Activated CD4-positive, CD25-positive, alpha-beta regulatory T cell (primary cell): ENCODE data around the gene POLR3GL.

Experiments used
- DNase-seq, 4 experiments: peaks; one replicate each; lab custom pipeline; 2025; lab: John Stamatoyannopoulos, UW

Gene POLR3GL

DNA sequence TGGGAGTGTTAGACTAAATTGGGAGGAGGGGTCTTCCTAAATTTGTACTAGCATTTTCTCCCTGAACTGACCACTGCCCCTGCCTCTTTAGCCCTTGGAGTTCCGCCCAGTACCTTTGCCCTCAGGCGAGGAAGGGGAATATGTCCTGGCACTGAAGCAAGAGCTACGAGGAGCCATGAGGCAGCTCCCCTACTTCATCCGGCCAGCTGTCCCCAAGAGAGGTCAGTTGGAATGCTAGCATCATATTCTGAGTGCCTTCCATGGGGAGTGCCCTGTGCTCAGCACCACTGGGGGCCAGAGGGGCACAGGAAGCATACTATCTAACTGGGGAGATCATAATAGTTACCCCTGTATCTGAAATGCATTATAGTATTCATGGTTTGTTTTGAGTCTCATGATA is 10.7 kb downstream of the POLR3GL start:
- DNase-seq, result no peak

DNA sequence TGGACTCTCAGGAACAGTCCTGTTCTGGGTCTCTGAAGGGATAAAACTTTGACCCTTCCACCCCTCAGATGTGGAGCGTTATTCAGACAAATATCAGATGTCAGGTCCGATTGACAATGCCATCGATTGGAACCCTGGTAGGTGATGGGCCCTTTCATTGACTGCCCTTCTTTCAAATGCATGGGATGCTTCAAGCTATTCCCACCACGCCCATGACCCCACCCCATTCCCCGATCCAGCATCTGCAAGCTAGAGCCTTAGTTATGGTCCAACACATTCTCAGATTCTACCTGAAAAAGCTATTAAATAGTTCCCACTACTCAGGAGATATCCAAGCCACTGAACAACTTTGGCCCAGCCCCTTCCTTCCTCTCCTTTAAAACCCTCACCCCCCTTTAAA is 12.5 kb downstream of the POLR3GL start:
- DNase-seq, result no peak

DNA sequence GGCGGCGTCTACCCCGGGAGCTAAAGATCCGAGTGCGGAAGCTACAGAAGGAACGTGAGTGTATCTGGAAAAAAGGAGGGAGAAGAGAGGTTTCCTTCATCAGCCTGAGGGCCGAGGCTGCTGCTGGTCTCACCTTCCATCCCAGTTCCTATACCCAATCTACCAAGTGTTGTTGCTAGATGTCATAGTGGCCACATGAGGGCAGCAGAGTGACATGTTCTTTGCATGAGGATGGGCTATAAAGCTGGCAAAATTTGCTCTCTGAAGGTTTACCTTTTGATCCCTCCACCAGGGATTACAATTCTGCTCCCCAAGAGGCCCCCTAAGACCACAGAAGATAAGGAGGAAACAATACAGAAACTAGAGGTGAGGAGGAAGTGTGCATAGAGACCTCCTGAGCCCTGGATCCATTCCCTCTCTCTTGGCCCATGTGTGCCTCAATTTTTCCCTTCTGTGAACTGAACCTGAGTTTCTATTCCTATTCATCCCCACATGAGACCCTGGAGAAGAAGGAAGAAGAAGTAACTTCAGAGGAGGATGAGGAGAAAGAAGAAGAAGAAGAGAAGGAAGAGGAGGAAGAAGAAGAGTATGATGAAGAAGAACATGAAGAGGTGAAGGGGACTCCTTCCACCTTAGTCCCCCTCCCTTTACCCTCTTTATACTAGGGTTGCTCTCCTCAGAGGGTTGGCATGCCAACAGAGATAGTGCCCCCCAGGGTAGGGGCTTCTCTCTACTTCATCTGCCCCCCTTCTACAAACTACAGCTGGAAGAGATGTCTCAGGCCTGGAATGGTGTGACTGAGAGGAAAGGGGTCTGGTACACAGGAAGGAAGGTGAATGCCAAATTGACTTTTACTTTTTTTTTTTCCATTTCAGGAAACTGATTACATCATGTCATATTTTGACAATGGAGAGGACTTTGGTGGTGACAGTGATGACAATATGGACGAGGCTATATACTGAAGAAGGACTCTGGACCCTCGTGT is 13.3 kb downstream of the POLR3GL start:
- peak; percentile 19 to 59 (median 43) for DNase-seq

DNA sequence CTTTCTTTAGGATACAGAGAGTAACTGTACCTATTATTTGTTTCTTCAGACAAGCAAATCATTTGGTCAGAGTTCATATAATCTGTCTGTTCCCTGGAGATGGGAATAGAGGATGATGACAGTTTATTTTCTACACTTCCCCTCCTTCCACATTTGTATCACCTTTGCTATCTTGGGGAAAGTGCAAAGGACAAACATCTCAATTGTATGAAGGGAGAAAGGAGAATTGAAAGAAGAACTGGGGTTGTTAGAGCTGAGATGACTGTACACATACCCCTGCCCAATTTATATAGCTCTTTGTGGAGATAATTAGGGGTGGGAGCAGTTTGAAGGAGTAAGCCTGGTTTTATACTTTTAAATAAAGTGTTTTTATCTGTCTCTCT is 14.0 kb downstream of the POLR3GL start:
- no peak for DNase-seq

DNA sequence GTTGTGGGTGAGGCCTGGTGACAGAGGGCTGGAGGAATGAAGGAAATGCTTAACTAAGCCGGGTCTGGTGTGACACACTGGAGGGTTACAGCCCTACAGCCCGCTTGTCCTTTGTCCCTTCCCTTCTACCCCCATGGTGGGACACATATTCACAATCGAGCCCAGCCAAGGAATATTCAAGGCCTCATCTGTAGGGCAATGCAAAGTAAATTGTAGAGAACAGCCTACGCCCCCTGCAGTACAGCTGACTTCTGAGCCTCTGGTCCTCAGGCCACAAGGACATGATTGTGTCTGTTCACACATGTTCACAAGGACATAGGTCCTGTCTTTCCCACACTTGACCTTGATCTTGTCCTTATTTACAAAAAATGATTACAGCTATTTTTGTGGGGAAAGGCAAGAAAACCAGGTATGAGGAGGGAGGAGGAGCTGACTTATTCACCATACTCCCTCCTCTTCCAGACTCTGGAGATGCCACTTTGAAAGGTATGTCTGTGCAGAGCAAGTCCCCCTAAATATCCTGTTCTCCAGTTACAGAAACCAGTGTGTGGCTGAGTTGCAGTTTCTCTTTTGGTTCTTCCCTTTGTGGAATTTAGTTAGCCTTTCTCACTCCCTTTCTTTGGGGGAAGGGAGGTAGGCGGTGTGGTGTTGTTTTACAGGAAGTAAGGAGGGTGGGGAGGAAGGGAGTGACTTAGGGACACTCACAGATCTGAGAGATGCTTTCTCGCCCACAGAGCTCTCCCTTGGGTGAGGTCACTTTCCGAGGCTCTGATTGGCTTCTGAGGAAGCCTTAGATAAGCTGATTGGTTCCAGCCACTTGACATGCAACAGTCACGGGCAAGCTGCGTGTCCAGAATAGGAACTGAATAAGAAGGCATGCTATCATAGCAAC is 14.6 kb downstream of the POLR3GL start:
- DNase-seq, result peak; percentile 32 to 50 (median 40)

DNA sequence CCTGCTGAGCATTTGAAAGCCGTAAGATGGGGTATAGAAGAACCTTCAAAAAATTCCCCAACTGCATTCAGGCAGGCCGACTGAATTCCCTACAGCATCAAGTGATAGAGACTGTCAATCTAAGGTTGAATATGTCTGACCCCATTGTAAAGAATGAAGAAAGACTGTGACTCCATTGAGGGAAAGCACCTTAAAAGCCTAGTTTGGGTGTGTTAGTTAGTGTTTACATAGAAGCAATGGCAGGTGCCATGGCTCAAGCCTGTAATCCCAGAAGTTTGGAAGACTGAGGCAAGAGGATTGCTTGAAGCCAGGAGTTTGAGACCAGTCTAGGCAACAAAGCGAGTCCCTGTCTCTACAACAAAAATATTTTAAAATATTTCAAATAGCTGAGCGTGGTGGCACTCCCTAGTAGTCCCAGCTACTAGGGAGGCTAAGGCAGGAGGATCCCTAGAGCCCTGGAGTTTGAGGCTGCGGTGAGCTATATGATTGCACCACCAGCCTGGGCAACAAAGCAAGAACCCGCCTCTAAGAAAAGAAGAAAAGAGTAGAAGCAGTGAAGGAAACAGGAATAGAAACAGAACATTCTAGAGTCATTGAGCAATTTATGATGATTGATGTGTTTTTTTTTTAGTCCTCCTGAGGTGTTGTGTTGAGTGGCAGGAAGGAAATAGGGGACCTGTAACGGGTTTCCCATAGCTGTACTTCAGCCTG is 15.4 kb downstream of the POLR3GL start:
- no peak for DNase-seq

DNA sequence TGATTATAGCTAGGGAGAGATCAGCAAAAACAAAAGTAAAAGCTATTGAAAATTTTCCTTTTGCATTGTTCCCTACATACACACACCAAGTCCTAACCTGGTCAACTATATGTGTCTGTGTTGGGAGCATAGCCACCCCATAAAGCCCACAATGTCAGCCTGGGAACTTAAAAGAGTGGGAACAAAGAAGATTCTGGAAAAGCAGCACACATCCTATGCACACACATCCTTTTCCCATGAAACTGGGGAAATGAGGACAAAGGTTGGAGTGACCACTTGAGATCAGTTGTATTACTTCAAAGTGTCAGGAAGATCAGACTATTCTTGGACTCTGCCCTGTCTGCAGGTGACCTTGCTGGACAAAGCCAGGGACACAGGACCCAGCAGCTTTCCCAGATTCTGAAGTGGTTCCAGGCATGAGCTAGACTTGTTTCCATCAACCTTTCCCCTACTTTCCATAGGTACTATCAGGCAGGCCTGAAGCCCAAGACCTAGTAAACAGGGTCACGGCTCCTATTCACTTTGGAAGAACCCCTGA is 16.0 kb downstream of the POLR3GL start:
- DNase-seq, result no peak

DNA sequence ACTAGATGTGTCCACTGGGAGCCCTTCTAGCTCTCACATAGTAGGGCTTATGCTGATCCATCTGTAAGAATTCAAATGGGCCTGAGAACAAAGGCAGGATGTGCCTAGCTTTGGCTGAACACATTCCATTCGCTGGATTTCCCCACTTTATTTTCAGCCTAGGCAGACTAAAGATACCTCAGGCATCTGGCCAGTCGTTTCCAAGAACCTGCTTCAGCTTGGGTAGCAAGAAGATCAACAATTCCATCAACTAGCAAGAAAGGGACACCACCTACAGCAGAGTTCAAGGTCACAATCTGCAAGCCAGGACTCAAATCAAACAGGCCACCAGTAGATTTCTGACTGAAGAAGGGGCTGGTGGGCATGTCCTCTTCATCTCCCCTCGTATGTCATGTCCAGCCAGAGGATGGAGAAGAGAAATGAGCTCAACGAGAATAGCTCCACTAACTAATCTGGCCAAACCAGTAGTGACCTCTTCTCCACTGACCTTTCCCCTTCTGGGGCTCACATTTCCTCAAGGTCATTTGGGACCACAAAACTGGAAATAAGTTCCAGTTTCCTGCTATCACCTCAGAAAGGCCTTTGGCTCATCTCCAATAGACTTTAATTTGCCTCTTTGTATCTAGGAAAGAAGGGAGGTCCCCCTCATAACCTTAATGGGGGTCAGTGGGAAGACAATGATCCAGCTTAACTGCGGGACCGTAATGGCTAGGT is 17.7 kb downstream of the POLR3GL start:
- no peak for DNase-seq

DNA sequence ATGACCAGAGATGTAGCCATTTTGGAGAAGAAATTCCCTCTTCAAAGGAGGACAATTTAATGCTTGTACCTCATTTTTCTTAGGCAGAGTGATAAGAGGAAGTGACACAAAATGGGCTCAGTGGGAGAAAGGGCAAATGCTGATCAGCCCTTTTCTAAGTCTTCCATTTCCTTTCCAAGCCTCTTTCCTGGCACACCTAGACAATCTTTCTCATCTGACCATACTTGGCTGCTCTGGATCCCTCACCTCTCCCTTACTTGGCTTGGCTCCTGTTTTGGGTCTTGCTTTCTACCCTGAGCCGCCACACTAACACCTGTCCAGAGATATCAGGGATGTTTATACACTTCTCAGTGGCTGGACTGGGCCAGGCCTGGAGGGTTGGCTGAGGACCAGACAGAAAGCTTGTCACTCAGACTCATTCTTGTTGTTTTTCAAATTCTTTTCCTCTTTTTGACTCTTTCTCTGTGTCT is 18.8 kb downstream of the POLR3GL start:
- no peak for DNase-seq

DNA sequence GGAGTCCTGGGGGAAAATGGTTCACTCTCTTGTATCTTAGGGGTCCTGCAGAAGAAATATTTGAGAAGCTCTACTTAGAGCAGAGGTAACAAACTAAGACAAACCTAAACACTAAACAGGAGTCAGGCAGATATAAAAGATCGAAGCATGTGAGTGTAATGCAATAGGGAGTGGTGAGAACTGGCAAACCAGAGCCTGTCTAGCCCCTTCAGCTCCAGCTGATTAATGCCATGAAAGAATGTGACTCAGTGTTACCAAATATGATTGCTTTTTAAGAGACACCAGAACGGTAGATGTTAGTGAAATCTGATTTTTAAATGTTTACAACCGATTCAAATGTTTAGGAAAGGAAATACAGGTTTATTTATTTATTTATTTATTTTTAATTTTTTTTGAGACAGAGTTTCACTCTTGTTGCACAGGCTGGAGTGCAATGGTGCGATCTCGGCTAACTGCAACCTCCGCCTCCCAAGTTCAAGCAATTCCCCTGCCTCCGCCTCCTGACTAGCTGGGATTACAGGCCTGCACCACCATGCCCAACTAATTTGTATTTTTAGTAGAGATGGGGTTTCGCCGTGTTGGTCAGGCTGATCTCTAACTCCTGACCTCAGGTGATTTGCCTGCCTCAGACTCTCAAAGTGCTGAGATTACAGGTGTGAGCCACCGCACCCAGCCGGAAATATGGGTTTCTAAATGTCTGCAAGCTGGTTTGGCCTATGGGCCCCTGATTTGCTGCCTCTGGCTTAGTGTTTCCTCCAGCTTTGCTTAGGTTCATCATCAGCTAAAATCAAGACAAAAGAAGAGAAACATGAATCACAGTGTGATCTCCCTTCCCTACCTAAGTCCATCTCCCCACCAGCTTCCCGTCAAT is 19.7 kb downstream of the POLR3GL start:
- DNase-seq, result no peak

DNA sequence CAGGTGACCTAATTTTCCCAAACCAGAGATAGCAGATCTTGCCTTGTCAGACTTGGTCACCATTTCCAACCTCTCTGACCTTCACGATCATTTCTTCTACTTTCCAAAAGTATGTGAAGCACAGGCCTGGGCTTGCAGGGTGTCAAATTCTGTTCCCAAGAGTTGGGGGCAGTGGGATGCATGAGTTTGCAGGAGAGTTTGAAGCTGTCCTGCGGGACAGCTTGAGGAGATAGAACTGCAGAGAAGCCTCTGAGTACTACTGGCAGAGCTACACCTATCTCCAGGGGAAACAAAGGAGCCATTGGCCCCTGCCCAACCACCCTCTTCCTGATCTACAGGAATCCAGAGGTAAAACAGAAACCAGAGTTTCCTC is 20.6 kb downstream of the POLR3GL start:
- no peak for DNase-seq

DNA sequence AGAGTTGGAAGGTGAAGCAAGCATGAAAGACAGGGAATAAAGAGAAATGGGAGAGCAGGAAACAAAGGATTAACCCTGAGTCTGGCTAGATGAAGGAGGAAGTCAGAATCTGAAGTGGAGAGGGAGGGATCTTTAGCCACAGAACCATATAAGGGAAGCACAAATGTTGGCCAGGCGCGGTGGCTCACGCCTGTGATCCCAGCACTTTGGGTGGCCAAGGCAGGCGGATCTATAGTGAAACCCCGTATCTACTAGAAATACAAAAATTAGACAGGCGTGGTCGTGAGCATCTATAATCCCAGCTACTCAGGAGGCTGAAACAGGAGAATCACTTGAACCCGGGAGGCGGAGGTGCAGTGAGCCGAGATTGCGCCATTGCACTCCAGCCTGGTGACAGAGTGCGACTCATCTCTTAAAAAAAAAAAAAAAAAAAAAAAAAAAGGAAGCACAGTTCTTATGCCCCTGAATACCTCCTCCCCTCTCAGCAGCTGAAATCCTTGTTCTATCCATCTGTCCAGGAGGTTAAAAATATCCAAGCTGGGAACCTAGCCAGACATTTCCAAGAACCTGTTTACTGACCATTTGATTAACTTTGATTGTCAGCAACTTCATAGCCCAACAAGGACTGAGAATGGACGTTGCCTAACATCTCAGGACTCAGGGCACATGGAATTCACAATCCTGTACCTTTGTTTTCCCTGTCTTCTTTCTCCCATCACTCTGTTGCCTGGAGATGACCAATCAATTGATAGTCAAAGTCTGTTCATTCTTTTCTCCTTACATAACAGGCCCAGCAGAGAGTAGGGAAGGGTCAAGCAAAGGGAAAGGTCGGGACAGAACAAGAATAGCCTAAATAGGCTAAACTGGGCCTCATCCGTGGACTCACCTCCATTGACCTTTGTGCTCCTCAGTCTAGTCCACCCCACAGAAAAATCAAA is 21.3 kb downstream of the POLR3GL start:
- DNase-seq, result no peak

DNA sequence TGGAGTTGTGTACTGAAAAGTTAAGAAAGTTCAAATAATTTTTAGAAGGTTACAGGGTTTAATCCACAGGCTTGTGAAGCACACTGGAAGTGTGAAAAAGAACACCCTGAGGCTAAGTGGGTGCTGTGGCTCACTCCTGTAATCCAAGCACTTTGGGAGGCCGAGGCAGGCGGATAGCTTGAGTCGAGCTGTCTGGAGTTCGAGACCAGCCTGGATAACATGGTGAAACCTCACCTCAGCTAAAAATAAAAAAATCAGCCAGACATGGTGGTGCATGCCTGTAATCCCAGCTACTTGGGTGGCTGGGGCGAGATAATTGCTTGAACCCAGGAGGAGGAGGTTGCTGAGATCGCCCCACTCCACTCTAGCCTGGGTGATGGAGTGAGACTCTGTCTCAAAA is 22.1 kb downstream of the POLR3GL start:
- DNase-seq, result no peak

DNA sequence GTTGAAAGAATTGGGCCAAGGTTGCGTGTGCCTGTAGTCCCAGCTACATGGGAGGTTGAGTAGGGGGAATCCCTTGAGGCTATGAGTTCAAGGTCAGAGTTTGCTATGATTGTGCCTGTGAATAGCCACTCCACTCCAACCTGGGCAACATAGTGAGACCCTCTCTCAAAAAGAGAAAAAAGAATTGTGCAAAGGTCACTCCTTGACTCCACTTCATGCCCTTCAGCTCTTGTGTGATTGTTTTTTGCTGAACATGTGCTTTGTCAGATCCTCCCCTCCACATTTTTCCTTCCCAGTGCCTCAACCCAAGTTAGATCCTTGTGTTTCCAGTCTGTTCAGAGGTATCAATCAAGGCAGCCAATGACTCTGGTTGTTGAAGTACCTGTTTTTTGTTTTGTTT is 23.4 kb downstream of the POLR3GL start:
- DNase-seq, result no peak

DNA sequence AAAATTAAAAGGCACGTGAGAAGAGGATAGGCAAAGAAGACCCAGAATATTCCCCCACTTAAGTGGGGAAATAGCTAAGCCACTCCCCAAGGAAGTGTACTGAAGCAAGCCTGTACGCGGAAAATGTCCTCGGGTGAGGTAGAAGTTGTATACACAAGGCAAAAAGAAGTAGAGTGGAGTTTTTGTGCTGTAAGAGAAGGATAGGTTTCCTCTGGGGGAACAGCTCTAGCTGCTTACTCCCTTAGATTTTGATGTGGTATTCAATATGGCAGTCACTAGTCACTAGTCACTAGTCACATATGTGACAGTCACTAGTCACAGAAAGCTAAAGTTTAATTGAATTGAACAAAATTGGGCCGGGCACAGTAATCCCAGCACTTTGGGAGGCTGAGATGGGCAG is 24.3 kb downstream of the POLR3GL start:
- DNase-seq, result no peak

DNA sequence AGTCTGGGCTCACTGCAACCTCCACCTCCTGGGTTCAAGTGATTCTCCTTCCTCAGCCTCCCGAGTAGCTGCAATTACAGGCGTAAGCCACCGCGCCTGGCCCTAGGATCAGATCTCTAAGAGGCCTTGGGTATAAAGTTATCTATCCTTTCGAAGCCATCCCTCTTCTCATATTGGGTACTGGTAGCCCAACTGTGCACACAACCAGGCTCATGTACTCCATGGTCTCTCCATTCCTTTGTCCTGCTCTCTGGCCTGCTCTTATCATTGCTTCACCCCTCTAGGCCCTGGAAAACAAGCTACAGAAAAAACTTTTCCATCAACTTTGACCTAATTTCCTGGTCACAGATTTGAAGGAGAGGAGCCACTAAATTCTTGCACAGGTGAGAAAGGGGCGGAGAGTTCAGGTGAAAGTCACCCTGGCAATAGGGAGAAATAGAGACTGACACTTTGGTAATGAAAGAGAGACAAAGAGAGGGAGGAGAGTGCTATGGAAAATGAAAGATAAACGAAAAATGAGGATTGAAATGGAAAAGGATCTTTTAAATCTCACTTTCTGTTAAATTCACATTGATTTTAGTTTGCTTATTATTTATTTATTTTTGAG is 25.9 kb downstream of the POLR3GL start:
- DNase-seq, result no peak

DNA sequence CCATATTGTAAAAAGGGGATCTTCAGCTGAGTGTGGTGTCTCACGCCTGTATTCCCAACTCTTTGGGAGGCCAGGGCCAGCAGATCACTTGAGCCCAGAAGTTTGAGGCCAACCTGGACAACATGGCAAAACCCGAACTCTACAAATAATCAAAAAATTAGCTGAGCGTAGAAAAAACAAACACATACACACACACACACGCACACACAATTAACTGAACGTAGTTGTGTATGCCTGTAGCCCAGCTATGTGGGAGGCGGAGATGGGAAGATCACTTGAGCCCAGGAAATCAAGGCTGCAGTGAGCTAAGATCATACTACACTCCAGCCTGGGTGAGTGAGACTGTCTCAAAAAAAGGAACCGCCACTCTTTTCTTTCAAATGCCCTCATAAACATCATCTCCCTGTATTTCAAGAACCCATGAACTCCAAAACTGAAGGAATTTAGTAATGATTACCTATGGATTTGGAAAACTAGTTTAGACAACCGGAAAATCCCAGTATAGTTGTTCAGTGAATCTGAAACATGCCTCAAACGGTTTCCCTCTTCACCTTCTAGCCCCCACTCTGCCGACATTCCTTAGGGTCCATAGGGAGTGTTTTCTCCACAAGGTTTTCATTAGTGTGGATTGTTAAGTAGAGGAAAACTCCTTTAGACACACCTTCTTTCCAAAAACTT is 27.4 kb downstream of the POLR3GL start:
- no peak for DNase-seq

DNA sequence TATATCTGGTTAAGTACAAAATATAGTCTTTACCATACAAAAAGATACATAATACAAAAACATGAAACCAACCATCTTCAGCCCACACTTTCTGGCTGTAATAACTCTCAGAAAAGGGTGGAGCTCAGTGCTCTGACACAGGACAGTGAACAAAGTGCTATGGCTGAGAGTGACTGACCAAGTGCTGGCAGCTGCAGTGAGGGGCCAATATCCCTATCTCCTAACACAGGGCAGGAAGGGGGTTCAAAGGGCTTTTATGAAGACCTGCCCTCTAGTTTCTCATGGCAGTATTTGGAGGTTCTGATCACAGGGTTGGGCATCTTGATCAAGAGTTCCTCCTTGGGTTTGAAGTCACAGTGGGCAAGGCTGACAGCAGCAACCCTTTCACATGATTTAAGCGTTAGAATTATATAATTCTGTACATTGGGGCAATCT is 28.0 kb downstream of the POLR3GL start:
- DNase-seq, result no peak
